ENCODE results near the gene COL26A1. TPM values are rescaled to one million over a fixed set of nuclear protein-coding genes. Genes with fewer than 3 reads are reported as not detected.
"Not testable (repeated sequence)": the region's sequence is repeated elsewhere in the genome, so short reads cannot be mapped to it uniquely, and the experiment has no call there.

Gene COL26A1
- total RNA-seq, 6 experiments from 2014 or later: 1.4 to 5.4 (median 3.0) TPM

- no peaks in the 10 kb centered on the region for H3K4me1 ChIP-seq
- no peak overlapping the region for H3K27ac ChIP-seq
- H3K36me3 ChIP-seq: no peaks in the 10 kb centered on the region
- no peak overlapping the region for H3K4me3 ChIP-seq
- intact Hi-C loops (cut with DNase I): loop anchor here in 1 of 2 donors (10.0 kb wide), 1 partner anchor 107 kb away; no protein-coding TSS in a partner anchor
- H3K27me3 ChIP-seq: no peaks in the 10 kb centered on the region
- 20% methylated on average over 1 of the region's 9 CpGs for WGBS (ENCODE audit: insufficient coverage, low coverage, low lambda C conversion rate, missing lambda C conversion rate)
- no peak for TF ChIP-seq CTCF (IDR thresholded peaks at IDR 0.05)
- TF ChIP-seq POLR2A (IDR thresholded peaks at IDR 0.05): no peak
- peak in 2 of 3 donors; percentile 34 to 37 for DNase-seq
- no peaks in the 10 kb centered on the region for H3K9me3 ChIP-seq
- ATAC-seq: no peak
These were observed 195.5 kb downstream of the COL26A1 start for GRCh38 chr7:101557978-101558741.

- WGBS (ENCODE audit: insufficient coverage, low coverage, low lambda C conversion rate, missing lambda C conversion rate): no CpG with 5 or more reads among the region's 9 CpGs
- DNase-seq: no peak
- H3K4me1 ChIP-seq: no peaks in the 10 kb centered on the region
These were observed 196.2 kb downstream of the COL26A1 start for GRCh38 chr7:101558742-101559325.

GRCh38 chr7:101559586-101559985 is 196.9 kb downstream of the COL26A1 start:
- H3K27me3 ChIP-seq: no peaks in the 10 kb centered on the region
- H3K9me3 ChIP-seq: no peaks in the 10 kb centered on the region
- intact Hi-C loops (cut with DNase I): loop anchor here in 1 of 2 donors (10.0 kb wide), 1 partner anchor 105 kb away; no protein-coding TSS in a partner anchor
- H3K36me3 ChIP-seq: no peaks in the 10 kb centered on the region
- no peak overlapping the region for H3K27ac ChIP-seq
- ATAC-seq (no peak), DNase-seq (peak in 1 of 3 donors; percentile 7)
- H3K4me3 ChIP-seq: no peak overlapping the region
- no CpG with 5 or more reads among the region's 1 CpG for WGBS (ENCODE audit: insufficient coverage, low coverage, low lambda C conversion rate, missing lambda C conversion rate)
- no peaks in the 10 kb centered on the region for H3K4me1 ChIP-seq
- TF ChIP-seq POLR2A (IDR thresholded peaks at IDR 0.05) (no peak), CTCF (IDR thresholded peaks at IDR 0.05) (no peak)

More at GRCh38 chr7:101558742-101559325, 196.2 kb downstream of the COL26A1 start:
- no peak overlapping the region for H3K4me3 ChIP-seq
- H3K9me3 ChIP-seq: no peaks in the 10 kb centered on the region
- TF ChIP-seq CTCF (IDR thresholded peaks at IDR 0.05) (no peak), POLR2A (IDR thresholded peaks at IDR 0.05) (no peak)
- H3K27me3 ChIP-seq: no peaks in the 10 kb centered on the region
- peak in 1 of 4 donors; percentile 23 for ATAC-seq
- no peaks in the 10 kb centered on the region for H3K36me3 ChIP-seq
- no peak overlapping the region for H3K27ac ChIP-seq
- intact Hi-C loops (cut with DNase I): loop anchor here in 1 of 2 donors (10.0 kb wide), 1 partner anchor 106 kb away; no protein-coding TSS in a partner anchor

GRCh38 chr7:101560021-101560420 is 197.3 kb downstream of the COL26A1 start:
- intact Hi-C loops (cut with DNase I); H3K4me1 ChIP-seq; DNase-seq; H3K4me3 ChIP-seq; H3K36me3 ChIP-seq; H3K27me3 ChIP-seq; H3K9me3 ChIP-seq; H3K27ac ChIP-seq; ATAC-seq: not testable (repeated sequence)
- 69% methylated on average over 3 of the region's 3 CpGs for WGBS (ENCODE audit: insufficient coverage, low coverage, low lambda C conversion rate, missing lambda C conversion rate)

- Histone ChIP-seq H3K27me3 (no peaks in the 10 kb centered on the region), H3K36me3 (no peaks in the 10 kb centered on the region), H3K4me1 (no peaks in the 10 kb centered on the region), H3K9me3 (no peaks in the 10 kb centered on the region), H3K4me3 (no peak overlapping the region), H3K27ac (no peak overlapping the region)
- TF ChIP-seq CTCF (IDR thresholded peaks at IDR 0.05) (no peak), POLR2A (IDR thresholded peaks at IDR 0.05) (no peak)
- intact Hi-C loops (cut with DNase I): no loop called here
- ATAC-seq (peak in 2 of 4 donors; percentile 39 to 60), DNase-seq (no peak)
- 40% methylated on average over 7 of the region's 7 CpGs for WGBS (ENCODE audit: insufficient coverage, low coverage, low lambda C conversion rate, missing lambda C conversion rate)
These were observed 198.2 kb downstream of the COL26A1 start for GRCh38 chr7:101560856-101561255.

GRCh38 chr7:101561293-101561692 is 198.6 kb downstream of the COL26A1 start:
- intact Hi-C loops (cut with DNase I); H3K4me1 ChIP-seq; ATAC-seq; H3K9me3 ChIP-seq; H3K27me3 ChIP-seq; H3K27ac ChIP-seq; DNase-seq; H3K36me3 ChIP-seq; H3K4me3 ChIP-seq: not testable (repeated sequence)
- WGBS (ENCODE audit: insufficient coverage, low coverage, low lambda C conversion rate, missing lambda C conversion rate): 68% methylated on average over 2 of the region's 3 CpGs
